Type B pancreatic cell (in vitro differentiated cells): ENCODE measurements around the gene LRRC3. TPM values are rescaled to one million over a fixed set of nuclear protein-coding genes. Genes with fewer than 3 reads are reported as not detected.

Experiments
- DNase-seq: peaks from one replicate; pipeline ENCODE4 v3.0.0; 2021; ENCODE audit warnings: mixed read lengths; ENCODE audit not compliant: unreplicated experiment; ENCODE audit errors: extremely low spot score
- H3K27ac Mint-ChIP-seq: 2 replicates; pipeline ENCODE4 v1.8.0; 2021; ENCODE audit warnings: mild to moderate bottlenecking, mixed read lengths
- H3K27me3 Mint-ChIP-seq: 2 replicates; pipeline ENCODE4 v1.8.0; 2021; ENCODE audit warnings: mixed read lengths
- H3K36me3 Mint-ChIP-seq: 2 replicates; pipeline ENCODE4 v1.8.0; 2021; ENCODE audit warnings: mixed read lengths
- H3K4me1 Mint-ChIP-seq: one replicate; pipeline ENCODE4 v1.8.0; 2021; ENCODE audit warnings: mixed read lengths; ENCODE audit not compliant: unreplicated experiment
- H3K4me3 Mint-ChIP-seq: 2 replicates; pipeline ENCODE4 v1.8.0; 2021; ENCODE audit warnings: mild to moderate bottlenecking, mixed read lengths
- H3K9me3 Mint-ChIP-seq: 2 replicates; pipeline ENCODE4 v1.8.0; 2021; ENCODE audit warnings: mixed read lengths
- total RNA-seq: library from RNA; stranded (reverse); gene quantifications from 2 replicates; pipeline ENCODE4 v1.2.1, GENCODE V29; 2021; ENCODE audit warnings: low replicate concordance
- TF ChIP-seq, protein P1 (sequence below): fragments of 200-600 bp; sonication (generic); conservative IDR thresholded peaks from 2 replicates; pipeline ENCODE4 v1.5.0; 2021; ENCODE audit warnings: antibody characterized with exemption, mild to moderate bottlenecking

LRRC3 gene
- total RNA-seq, 1 donor from 2014 or later, result 8.7 TPM

DNA sequence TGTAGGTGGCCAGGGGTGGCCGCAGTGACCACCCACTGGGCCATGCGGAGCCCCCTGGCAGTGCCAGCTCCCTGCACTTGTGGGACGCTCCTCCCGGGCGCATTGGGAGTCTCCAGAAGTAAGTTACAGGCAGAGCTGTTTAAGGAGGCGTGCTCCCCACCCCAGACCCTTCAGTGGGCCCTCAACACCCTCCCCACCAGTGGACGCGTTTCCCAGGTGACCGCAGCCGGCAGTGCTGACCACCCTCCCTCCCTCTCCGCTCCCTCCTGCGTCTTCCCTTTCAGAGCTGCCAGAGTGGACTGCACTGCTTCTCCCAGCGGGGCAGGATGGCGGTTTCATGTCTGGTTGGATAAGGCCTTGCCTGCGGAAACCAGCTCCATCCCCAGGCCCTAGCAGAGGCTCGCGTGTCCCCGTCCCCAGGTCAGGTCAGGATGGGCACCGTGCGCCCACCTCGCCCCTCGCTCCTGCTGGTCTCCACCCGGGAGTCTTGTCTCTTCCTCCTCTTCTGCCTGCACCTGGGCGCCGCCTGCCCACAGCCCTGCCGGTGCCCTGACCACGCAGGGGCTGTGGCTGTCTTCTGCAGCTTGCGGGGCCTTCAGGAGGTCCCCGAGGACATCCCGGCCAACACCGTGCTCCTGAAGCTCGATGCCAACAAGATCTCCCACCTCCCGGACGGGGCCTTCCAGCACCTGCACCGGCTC is 1.1 kb downstream of the LRRC3 start:
- Mint-ChIP-seq H3K4me1 (no peaks in the 10 kb centered on the region), H3K27ac (no peak overlapping the region), H3K9me3 (no peaks in the 10 kb centered on the region), H3K4me3 (peak overlapping the region; percentile 70), H3K27me3 (peaks cover 5% of the 10 kb centered on the region), H3K36me3 (no peaks in the 10 kb centered on the region)
- DNase-seq, result no peak
- TF ChIP-seq, protein P1, sequence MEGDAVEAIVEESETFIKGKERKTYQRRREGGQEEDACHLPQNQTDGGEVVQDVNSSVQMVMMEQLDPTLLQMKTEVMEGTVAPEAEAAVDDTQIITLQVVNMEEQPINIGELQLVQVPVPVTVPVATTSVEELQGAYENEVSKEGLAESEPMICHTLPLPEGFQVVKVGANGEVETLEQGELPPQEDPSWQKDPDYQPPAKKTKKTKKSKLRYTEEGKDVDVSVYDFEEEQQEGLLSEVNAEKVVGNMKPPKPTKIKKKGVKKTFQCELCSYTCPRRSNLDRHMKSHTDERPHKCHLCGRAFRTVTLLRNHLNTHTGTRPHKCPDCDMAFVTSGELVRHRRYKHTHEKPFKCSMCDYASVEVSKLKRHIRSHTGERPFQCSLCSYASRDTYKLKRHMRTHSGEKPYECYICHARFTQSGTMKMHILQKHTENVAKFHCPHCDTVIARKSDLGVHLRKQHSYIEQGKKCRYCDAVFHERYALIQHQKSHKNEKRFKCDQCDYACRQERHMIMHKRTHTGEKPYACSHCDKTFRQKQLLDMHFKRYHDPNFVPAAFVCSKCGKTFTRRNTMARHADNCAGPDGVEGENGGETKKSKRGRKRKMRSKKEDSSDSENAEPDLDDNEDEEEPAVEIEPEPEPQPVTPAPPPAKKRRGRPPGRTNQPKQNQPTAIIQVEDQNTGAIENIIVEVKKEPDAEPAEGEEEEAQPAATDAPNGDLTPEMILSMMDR, result no peak

DNA sequence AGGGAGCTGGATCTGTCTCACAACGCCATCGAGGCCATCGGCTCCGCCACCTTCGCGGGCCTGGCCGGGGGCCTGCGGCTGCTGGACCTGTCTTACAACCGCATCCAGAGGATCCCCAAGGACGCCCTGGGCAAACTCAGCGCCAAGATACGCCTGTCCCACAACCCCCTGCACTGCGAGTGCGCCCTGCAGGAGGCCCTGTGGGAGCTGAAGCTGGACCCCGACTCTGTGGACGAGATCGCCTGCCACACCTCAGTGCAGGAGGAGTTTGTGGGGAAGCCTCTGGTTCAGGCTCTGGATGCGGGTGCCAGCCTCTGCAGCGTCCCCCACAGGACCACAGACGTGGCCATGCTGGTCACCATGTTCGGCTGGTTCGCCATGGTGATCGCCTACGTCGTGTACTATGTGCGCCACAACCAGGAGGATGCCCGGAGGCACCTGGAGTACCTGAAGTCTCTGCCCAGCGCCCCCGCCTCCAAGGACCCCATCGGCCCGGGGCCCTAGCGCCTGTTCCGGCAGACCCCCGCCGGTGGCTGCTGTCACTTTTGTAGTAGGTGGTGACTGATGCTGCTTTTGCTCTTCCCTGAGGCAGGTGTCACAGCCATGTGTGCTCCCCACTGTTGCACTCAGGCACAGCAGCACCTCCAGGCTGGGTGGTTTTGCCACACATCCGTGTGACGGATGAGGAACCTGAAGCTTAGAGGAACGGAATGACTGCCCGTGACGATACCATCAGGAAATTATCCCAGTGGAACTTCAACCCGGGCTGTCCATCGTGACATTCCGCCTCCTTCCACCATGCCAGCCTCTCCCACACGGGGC is 1.8 kb downstream of the LRRC3 start:
- TF ChIP-seq, protein P1, result no peak
- Mint-ChIP-seq H3K9me3 (no peaks in the 10 kb centered on the region), H3K4me1 (no peaks in the 10 kb centered on the region), H3K27me3 (no peaks in the 10 kb centered on the region), H3K36me3 (no peaks in the 10 kb centered on the region), H3K4me3 (peak overlapping the region; percentile 70), H3K27ac (no peak overlapping the region)
- DNase-seq, result peak; percentile 68

DNA sequence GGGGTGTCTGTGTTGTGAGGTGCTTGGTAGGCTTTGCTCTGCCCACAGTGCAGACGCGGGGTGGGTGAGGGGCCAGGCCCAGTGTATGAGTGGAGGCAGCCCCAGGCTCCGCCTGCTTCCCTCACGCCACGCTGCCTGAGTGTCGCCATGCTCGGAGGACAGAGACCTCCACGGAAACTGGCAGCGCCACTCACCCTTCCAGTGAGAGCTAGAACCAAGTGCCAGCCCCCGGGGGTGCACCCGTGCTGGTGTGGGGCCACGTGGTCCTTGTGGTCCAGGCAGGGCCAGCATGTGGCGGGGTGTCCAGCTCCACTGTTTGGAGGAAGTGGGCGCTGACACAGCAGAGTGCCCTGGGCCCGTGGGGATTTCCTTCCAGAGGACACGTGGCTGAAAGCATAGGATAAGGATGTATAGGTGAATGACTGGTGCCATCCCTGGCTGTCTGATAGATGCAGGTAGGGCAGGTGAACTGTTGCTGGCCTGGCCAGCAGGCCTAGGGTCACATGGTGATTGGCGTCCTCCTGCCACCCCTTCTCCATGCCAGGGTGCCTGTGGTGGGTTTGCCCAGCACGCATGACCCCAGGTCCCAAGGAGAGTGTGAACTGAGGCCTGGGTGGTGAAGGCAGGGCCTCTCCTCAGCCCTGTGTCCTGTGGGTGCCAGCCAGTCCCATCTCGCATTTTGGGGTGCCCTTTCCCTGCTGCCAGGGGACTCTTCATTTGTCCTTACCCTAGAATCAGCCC is 3.8 kb downstream of the LRRC3 start:
- no peaks in the 10 kb centered on the region for H3K27me3 Mint-ChIP-seq
- H3K4me1 Mint-ChIP-seq, result no peaks in the 10 kb centered on the region
- no peaks in the 10 kb centered on the region for H3K9me3 Mint-ChIP-seq
- no peak overlapping the region for H3K4me3 Mint-ChIP-seq
- H3K36me3 Mint-ChIP-seq, result no peaks in the 10 kb centered on the region
- H3K27ac Mint-ChIP-seq, result no peak overlapping the region
- TF ChIP-seq, protein P1, result no peak
- DNase-seq, result peak; percentile 67

DNA sequence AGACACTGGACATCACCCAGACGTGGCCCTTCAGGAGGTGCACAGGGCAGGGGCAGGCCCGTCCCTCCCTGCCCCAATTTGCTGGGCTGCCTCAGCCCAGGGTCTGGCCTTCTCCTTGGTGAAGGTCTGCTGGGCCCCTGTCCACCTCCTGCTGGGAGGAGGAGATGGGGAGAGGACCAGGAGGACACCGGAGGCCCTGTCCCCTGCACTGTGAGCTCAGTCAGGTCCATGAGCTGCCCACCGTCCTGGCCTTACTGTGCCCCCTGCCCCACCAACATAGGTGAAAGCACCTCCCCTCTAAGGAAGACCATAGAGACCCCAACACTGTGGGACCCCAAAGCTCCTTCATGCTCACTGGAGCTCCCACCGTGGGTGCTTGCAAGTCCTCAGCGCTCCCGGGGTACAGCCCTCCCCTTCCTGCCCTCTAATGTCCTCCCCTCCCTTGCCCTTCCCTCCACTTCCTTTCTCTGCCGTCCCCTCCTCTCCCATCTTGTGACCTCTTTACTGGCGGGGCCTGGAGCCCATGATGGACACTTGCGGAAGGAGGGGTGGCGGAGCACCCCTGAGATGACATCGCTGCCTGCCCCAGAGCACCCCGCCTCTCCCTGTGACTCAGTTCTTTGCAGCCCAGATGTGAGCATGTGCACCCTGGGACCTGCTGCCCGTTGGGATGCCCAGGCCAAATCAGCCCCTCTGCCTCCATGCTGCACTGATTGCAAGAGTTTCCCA is 4.6 kb downstream of the LRRC3 start:
- no peaks in the 10 kb centered on the region for H3K36me3 Mint-ChIP-seq
- no peaks in the 10 kb centered on the region for H3K27me3 Mint-ChIP-seq
- no peaks in the 10 kb centered on the region for H3K9me3 Mint-ChIP-seq
- TF ChIP-seq, protein P1, result no peak
- H3K27ac Mint-ChIP-seq, result no peak overlapping the region
- H3K4me1 Mint-ChIP-seq, result no peaks in the 10 kb centered on the region
- no peak overlapping the region for H3K4me3 Mint-ChIP-seq
- no peak for DNase-seq

DNA sequence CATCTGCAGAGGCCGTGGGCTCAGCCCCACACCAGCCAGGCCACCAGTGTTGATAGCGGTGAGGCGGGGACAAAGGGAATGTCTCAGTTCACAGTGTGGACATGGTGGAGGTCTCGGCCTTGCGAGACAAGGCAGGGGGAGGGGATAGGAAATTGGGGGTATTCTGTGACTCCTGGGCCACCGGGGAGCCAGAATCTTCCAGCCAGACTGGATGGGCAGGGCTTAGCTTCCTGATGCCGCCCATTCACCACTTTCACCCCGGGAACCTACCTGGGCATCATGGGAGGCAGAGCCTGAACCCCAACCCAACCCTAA is 5.1 kb downstream of the LRRC3 start:
- H3K27me3 Mint-ChIP-seq, result no peaks in the 10 kb centered on the region

More for the DNA sequence above, 5.1 kb downstream of the LRRC3 start:
- Mint-ChIP-seq H3K36me3 (no peaks in the 10 kb centered on the region), H3K4me1 (no peaks in the 10 kb centered on the region), H3K9me3 (no peaks in the 10 kb centered on the region), H3K4me3 (no peak overlapping the region), H3K27ac (no peak overlapping the region)
- TF ChIP-seq, protein P1, result no peak
- DNase-seq, result no peak
